Activated CD4-positive, alpha-beta memory T cell treated with anti-CD3 and anti-CD28 coated beads, Interleukin-2, amount 10 ng/mL, durations not matched to agents 7 days and 5 days (primary cell): ENCODE results near the gene H1-8. TPM values are rescaled to one million over a fixed set of nuclear protein-coding genes. Genes with fewer than 3 reads are reported as not detected.

Source experiments
- CTCF ChIA-PET: fragments of 350-600 bp; sonication (Branson Sonifier 250); formaldehyde crosslinking; loops from one replicate; lab custom pipeline; 2021; ENCODE audit warnings: antibody characterized with exemption, inconsistent platforms; lab: Charles Lee
- POLR2A ChIA-PET: fragments of 350-600 bp; sonication (Branson Sonifier 250); formaldehyde crosslinking; loops from one replicate; lab custom pipeline; 2021; ENCODE audit warnings: antibody characterized with exemption; lab: Charles Lee
- DNase-seq: peaks from one replicate; pipeline ENCODE4 v3.0.0-alpha.2; 2020
- H3K27ac Mint-ChIP-seq: one replicate; pipeline ENCODE4 v1.8.0; 2021; ENCODE audit warnings: mild to moderate bottlenecking, mixed read lengths
- H3K27me3 Mint-ChIP-seq: one replicate; pipeline ENCODE4 v1.8.0; 2021; ENCODE audit warnings: mixed read lengths
- H3K36me3 Mint-ChIP-seq: one replicate; pipeline ENCODE4 v1.8.0; 2021; ENCODE audit warnings: low read depth, mixed read lengths
- H3K4me1 Mint-ChIP-seq: one replicate; pipeline ENCODE4 v1.8.0; 2021; ENCODE audit warnings: mixed read lengths
- H3K4me3 Mint-ChIP-seq: one replicate; pipeline ENCODE4 v1.8.0; 2021; ENCODE audit warnings: mild to moderate bottlenecking, mixed read lengths
- H3K9me3 Mint-ChIP-seq: one replicate; pipeline ENCODE4 v1.8.0; 2021; ENCODE audit warnings: mixed read lengths
- total RNA-seq, 2 experiments: library from RNA; stranded (reverse); gene quantifications; one replicate each; pipeline ENCODE4 v1.2.3, GENCODE V29; 2021

The H1-8 gene
- total RNA-seq, 2 experiments from 2014 or later = not detected

DNA sequence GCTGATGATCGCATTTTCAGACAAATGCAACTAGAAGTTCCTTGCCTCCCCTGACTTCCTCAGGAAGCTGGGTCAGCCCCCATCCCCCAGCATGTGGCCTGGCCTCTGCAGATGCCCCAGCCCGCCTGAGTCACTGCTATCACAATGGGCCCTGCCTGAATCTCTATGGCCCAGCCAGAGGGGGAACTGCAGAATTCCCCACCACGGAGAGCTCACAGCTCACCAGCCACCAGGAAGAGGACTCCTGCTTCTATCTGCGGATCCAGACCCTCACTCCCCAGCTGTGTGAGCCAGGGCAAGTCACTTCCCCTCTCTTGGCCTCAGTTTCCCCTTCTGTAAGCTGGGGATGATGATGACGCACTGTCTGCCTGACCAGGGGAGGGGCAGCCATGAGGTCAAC lies 56.6 kb downstream of the H1-8 start:
- peaks cover 6% of the 10 kb centered on the region for H3K4me1 Mint-ChIP-seq
- no peak overlapping the region for H3K4me3 Mint-ChIP-seq
- CTCF ChIA-PET = no interaction called here
- peaks cover 62% of the 10 kb centered on the region for H3K27me3 Mint-ChIP-seq
- no peak overlapping the region for H3K27ac Mint-ChIP-seq
- H3K36me3 Mint-ChIP-seq = no peaks in the 10 kb centered on the region
- POLR2A ChIA-PET = no interaction called here
- H3K9me3 Mint-ChIP-seq = no peaks in the 10 kb centered on the region
- DNase-seq = no peak

DNA sequence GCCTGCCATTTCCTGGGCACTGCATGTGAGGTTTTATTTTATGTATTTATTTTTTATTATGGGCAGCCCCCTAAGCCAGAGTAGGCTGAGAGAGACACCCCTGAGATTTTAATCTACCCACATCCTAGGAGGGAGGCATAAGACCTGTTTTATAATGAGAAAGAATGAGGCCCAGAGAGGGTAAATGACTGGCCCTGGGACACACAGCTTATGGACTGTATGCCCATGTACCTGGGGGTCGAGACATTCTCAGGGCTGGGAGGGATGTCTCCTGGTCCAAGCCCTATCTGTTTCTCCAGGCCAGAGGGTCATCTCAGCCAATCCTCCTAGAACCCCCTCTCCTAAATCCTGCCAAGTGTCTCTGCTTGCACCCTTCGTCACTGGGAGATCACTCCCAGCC lies 57.4 kb downstream of the H1-8 start:
- Mint-ChIP-seq H3K27ac (no peak overlapping the region), H3K4me3 (no peak overlapping the region), H3K27me3 (peaks cover 63% of the 10 kb centered on the region), H3K4me1 (peaks cover 2% of the 10 kb centered on the region), H3K36me3 (no peaks in the 10 kb centered on the region), H3K9me3 (no peaks in the 10 kb centered on the region)
- POLR2A ChIA-PET = no interaction called here
- CTCF ChIA-PET = no interaction called here
- no peak for DNase-seq

Other genes with a start within 250 kb of the H1-8 start
- gene EFCAB12, start 114.5 kb upstream of the H1-8 start, total RNA-seq = under 1 TPM; 0.65 to 0.98 TPM
- 10 to 100 TPM; 47.1 to 47.4 TPM for gene MBD4, start 103.2 kb upstream of the H1-8 start, total RNA-seq
- gene IFT122, start 103.0 kb upstream of the H1-8 start, total RNA-seq = 10 to 100 TPM; 22.6 to 22.8 TPM
- gene RHO, start 14.5 kb upstream of the H1-8 start, total RNA-seq = not detected
- 10 to 100 TPM; 13.4 to 18.0 TPM for gene PLXND1, start 63.5 kb downstream of the H1-8 start, total RNA-seq